Measurements from ENCODE around the gene MUC5B. TPM values are rescaled to one million over a fixed set of nuclear protein-coding genes. Genes with fewer than 3 reads are reported as not detected.

Gene MUC5B
- total RNA-seq, 1 donor from 2014 or later: not detected

GRCh38 chr11:1203505-1204271 lies 19.2 kb upstream of the MUC5B start:
- H3K4me3 ChIP-seq (ENCODE audit: low read depth, low read length): no peak overlapping the region
- DNase-seq (ENCODE audit: low read depth): no peak
- TF ChIP-seq, protein P1, sequence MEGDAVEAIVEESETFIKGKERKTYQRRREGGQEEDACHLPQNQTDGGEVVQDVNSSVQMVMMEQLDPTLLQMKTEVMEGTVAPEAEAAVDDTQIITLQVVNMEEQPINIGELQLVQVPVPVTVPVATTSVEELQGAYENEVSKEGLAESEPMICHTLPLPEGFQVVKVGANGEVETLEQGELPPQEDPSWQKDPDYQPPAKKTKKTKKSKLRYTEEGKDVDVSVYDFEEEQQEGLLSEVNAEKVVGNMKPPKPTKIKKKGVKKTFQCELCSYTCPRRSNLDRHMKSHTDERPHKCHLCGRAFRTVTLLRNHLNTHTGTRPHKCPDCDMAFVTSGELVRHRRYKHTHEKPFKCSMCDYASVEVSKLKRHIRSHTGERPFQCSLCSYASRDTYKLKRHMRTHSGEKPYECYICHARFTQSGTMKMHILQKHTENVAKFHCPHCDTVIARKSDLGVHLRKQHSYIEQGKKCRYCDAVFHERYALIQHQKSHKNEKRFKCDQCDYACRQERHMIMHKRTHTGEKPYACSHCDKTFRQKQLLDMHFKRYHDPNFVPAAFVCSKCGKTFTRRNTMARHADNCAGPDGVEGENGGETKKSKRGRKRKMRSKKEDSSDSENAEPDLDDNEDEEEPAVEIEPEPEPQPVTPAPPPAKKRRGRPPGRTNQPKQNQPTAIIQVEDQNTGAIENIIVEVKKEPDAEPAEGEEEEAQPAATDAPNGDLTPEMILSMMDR (conservative IDR thresholded peaks at IDR 0.05; ENCODE audit: low read depth, low read length): no peak

DNA sequence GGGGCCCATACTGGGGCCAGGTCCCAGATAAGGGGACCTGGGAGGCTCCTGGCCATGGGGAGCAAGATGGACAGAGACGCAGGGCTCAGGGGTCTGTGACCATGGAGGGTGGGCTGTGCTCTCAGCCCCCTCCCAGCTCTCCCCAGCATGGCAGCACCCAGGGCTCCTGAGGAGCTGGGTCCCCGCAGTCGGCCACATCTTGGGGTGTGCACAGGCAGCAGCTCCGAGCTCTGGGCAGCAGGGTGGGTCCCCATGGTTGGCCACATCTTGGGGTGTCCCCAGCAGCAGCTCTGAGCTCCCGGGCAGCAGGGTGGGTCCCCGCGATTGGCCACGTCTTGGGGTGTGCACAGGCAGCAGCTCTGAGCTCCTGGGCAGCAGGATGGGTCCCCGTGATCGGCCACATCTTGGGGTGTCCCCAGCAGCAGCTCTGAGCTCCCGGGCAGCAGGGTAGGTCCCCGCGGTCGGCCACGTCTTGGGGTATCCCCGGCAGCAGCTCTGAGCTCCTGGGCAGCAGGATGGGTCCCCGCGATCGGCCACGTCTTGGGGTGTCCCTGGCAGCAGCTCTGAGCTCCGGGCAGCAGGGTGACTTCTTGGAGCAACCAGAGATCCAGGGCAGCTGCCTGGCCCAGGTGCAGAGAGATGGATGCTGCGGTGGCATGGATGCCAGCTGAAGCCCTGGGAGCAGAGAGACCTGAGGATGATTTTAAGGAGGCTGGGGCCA lies 18.3 kb upstream of the MUC5B start:
- no peak overlapping the region for H3K4me3 ChIP-seq (ENCODE audit: low read depth, low read length)
- TF ChIP-seq, protein P1 (conservative IDR thresholded peaks at IDR 0.05; ENCODE audit: low read depth, low read length): no peak

DNA sequence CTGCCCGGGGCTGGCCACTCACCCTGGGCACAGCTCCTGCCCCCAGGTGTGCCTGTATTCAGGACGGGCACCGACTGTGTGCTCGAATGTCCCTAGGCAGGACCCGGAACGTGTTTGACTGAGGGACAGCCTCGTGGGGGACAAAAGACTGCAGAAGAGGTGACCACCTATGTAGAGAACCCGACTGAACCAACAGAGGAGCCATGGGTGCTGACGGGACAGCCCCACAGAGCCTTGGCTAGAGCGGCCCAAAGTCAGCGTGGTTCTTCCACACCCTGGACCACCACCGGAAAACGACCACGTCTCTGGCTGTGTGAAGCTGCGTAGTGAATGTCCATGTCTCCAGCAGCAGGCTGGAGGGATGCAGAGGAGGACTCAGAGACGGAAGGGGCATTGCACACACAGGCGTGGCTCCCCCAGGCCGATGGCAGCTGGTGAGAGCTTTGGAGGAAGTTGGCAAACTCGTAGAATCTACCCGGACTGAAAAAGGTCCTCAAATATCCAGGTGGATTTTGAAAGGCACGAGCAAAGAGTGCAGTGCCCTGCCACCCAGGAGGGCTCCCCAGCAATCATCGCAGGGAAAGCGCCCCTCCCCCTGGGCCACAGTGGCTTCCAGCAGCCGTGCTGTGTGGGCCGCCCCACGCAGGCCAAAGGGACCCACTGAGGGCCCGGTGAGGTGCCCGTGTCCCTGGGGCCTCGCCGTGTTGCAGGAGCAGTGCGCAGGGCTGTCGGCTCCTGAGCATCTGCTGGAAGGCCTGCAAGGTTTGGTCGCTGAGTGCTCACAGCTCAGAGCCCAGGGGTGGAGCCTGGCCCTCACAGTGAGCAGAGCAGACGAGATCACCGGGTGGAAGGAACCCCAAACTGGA lies 17.5 kb upstream of the MUC5B start:
- DNase-seq (ENCODE audit: low read depth): no peak
- H3K4me3 ChIP-seq (ENCODE audit: low read depth, low read length): no peak overlapping the region
- TF ChIP-seq, protein P1 (conservative IDR thresholded peaks at IDR 0.05; ENCODE audit: low read depth, low read length): no peak

More for the DNA sequence above, 18.3 kb upstream of the MUC5B start:
- no peak for DNase-seq (ENCODE audit: low read depth)

GRCh38 chr11:1205987-1206331 lies 16.9 kb upstream of the MUC5B start:
- no peak overlapping the region for H3K4me3 ChIP-seq (ENCODE audit: low read depth, low read length)
- TF ChIP-seq, protein P1 (conservative IDR thresholded peaks at IDR 0.05; ENCODE audit: low read depth, low read length): no peak
- no peak for DNase-seq (ENCODE audit: low read depth)

GRCh38 chr11:1206391-1207271 lies 16.2 kb upstream of the MUC5B start:
- DNase-seq (ENCODE audit: low read depth): no peak
- TF ChIP-seq, protein P1 (conservative IDR thresholded peaks at IDR 0.05; ENCODE audit: low read depth, low read length): no peak
- no peak overlapping the region for H3K4me3 ChIP-seq (ENCODE audit: low read depth, low read length)
